ENCODE data around the gene PRDM2.

PRDM2 gene

GRCh38 chr1:13820456-13820855, 120.5 kb downstream of the PRDM2 start:
- peaks cover 0 to 5% of the 10 kb centered on the region in 2 experiments; a peak in 1 of 3 replicates for H3K36me3 ChIP-seq (ENCODE audit: control insufficient read depth in 2 of 2, insufficient read depth in 1 of 2, low read length in 2 of 2)
- H3K27ac ChIP-seq (ENCODE audit: extremely low read depth, low read depth, low read length): no peak overlapping the region
- ChIA-PET CTCF (no interaction called here), POLR2A (no interaction called here)
- H3K9me3 ChIP-seq (ENCODE audit: control insufficient read depth, insufficient read depth, low read depth, low read length): no peaks in the 10 kb centered on the region
- H3K4me3 ChIP-seq (ENCODE audit: low read depth, low read length): no peak overlapping the region
- TF ChIP-seq IKZF3 (tag by site-specific recombination; IDR thresholded peaks at IDR 0.05): no peak
- no peak for TF ChIP-seq ZNF768 (tag by site-specific recombination; IDR thresholded peaks at IDR 0.05)
- no peak for TF ChIP-seq PRDM1 (tag by site-specific recombination; IDR thresholded peaks at IDR 0.05)
- TF ChIP-seq ZNF660 (tag by site-specific recombination; IDR thresholded peaks at IDR 0.05): no peak
- TF ChIP-seq ZNF530 (tag by site-specific recombination; IDR thresholded peaks at IDR 0.05; ENCODE audit: low read depth): no peak
- no peak for TF ChIP-seq ZNF394 (tag by site-specific recombination; IDR thresholded peaks at IDR 0.05; ENCODE audit: borderline replicate concordance)
- TF ChIP-seq ZNF558 (tag by site-specific recombination; IDR thresholded peaks at IDR 0.05): no peak
- no peak for TF ChIP-seq ZSCAN23 (tag by site-specific recombination; IDR thresholded peaks at IDR 0.05)
- TF ChIP-seq ZFP69B (tag by site-specific recombination; IDR thresholded peaks at IDR 0.05): no peak
- no peaks in the 10 kb centered on the region for H3K4me1 ChIP-seq (ENCODE audit: control insufficient read depth, insufficient read depth, low read length)

- H3K36me3 ChIP-seq (ENCODE audit: control insufficient read depth in 2 of 2, insufficient read depth in 1 of 2, low read length in 2 of 2): peaks cover 0 to 5% of the 10 kb centered on the region in 2 experiments; a peak in 1 of 3 replicates
- no peak overlapping the region for H3K4me3 ChIP-seq (ENCODE audit: low read depth, low read length)
- no peaks in the 10 kb centered on the region for H3K4me1 ChIP-seq (ENCODE audit: control insufficient read depth, insufficient read depth, low read length)
- ChIA-PET POLR2A (no interaction called here), CTCF (interaction anchor here (0.6 to 1.1 kb wide), 4 partner anchors 130 to 949 kb away, joined by 3 to 5 read pairs (median 4); no protein-coding TSS in a partner anchor)
- no peaks in the 10 kb centered on the region for H3K9me3 ChIP-seq (ENCODE audit: control insufficient read depth, insufficient read depth, low read depth, low read length)
- no peak overlapping the region for H3K27ac ChIP-seq (ENCODE audit: extremely low read depth, low read depth, low read length)
- no peak for TF ChIP-seq ZNF664 (tag by site-specific recombination; IDR thresholded peaks at IDR 0.05)
- no peak for TF ChIP-seq ZNF138 (tag by site-specific recombination; IDR thresholded peaks at IDR 0.05; ENCODE audit: borderline replicate concordance)
- TF ChIP-seq ZNF658 (tag by site-specific recombination; IDR thresholded peaks at IDR 0.05): no peak
- no peak for TF ChIP-seq ZNF777 (tag by site-specific recombination; IDR thresholded peaks at IDR 0.05; ENCODE audit: borderline replicate concordance)
- TF ChIP-seq GLI4 (tag by site-specific recombination; IDR thresholded peaks at IDR 0.05): no peak
- no peak for TF ChIP-seq ZNF610 (tag by site-specific recombination; IDR thresholded peaks at IDR 0.05; ENCODE audit: borderline replicate concordance)
- TF ChIP-seq ZNF341 (tag by site-specific recombination; IDR thresholded peaks at IDR 0.05; ENCODE audit: low read depth): no peak
- no peak for TF ChIP-seq KLF10 (tag by site-specific recombination; IDR thresholded peaks at IDR 0.05)
- TF ChIP-seq ZSCAN4 (tag by site-specific recombination; IDR thresholded peaks at IDR 0.05): no peak
- TF ChIP-seq ZBTB7A (tag by site-specific recombination; IDR thresholded peaks at IDR 0.05; ENCODE audit: low read depth): no peak
- no peak for TF ChIP-seq ZNF280D (tag by site-specific recombination; IDR thresholded peaks at IDR 0.05)
- TF ChIP-seq HOXC10 (CRISPR knock-in tag; IDR thresholded peaks at IDR 0.05): no peak
- TF ChIP-seq ZBTB17 (tag by site-specific recombination; IDR thresholded peaks at IDR 0.05): no peak
- TF ChIP-seq ZNF280C (tag by site-specific recombination; IDR thresholded peaks at IDR 0.05): no peak
- no peak for TF ChIP-seq IKZF3 (tag by site-specific recombination; IDR thresholded peaks at IDR 0.05)
- no peak for TF ChIP-seq GFI1B (tag by site-specific recombination; IDR thresholded peaks at IDR 0.05)
Observed at GRCh38 chr1:13823126-13823880, 123.3 kb downstream of the PRDM2 start.

Measured in HEK293 (cell line).